GM21576 (cell line): ENCODE data around the gene AP3S1.

ENCODE experiments used
- ATAC-seq: cut with Tn5 transposase; IDR thresholded peaks from one replicate; pipeline ENCODE4 v1.9.1; 2021; ENCODE audit warnings: mild to moderate bottlenecking, moderate library complexity; ENCODE audit not compliant: unreplicated experiment

Gene AP3S1

GRCh38 chr5:115936031-115936430, 94.3 kb downstream of the AP3S1 start:
- no peak for ATAC-seq

GRCh38 chr5:115939059-115939458, 97.3 kb downstream of the AP3S1 start:
- ATAC-seq = no peak

GRCh38 chr5:115940080-115940810, 98.5 kb downstream of the AP3S1 start:
- ATAC-seq = no peak

- ATAC-seq = no peak
These were observed 99.4 kb downstream of the AP3S1 start for GRCh38 chr5:115941051-115941675.

- ATAC-seq = no peak
These were observed 102.8 kb downstream of the AP3S1 start for GRCh38 chr5:115944501-115944900.

GRCh38 chr5:115946655-115947054, 104.9 kb downstream of the AP3S1 start:
- no peak for ATAC-seq

- ATAC-seq = no peak
These were observed 105.5 kb downstream of the AP3S1 start for GRCh38 chr5:115947260-115947659.

- ATAC-seq = no peak
These were observed 106.4 kb downstream of the AP3S1 start for GRCh38 chr5:115948091-115948534.

GRCh38 chr5:115949096-115949495, 107.4 kb downstream of the AP3S1 start:
- no peak for ATAC-seq

- no peak for ATAC-seq
These were observed 110.9 kb downstream of the AP3S1 start for GRCh38 chr5:115952588-115952987.

GRCh38 chr5:115954144-115954543, 112.4 kb downstream of the AP3S1 start:
- ATAC-seq = no peak

GRCh38 chr5:115956957-115957356, 115.2 kb downstream of the AP3S1 start:
- ATAC-seq = no peak

- ATAC-seq = no peak
These were observed 119.9 kb downstream of the AP3S1 start for GRCh38 chr5:115961381-115962238.

GRCh38 chr5:115962239-115962564, 120.5 kb downstream of the AP3S1 start, which contains the start of gene LVRN:
LVRN (plus strand) TSS chr5:115962475; CDS start chr5:115962618, 143 bp downstream.
- ATAC-seq = no peak

- ATAC-seq = no peak
These were observed 121.0 kb downstream of the AP3S1 start for GRCh38 chr5:115962565-115963402.

- ATAC-seq = no peak
These were observed 121.8 kb downstream of the AP3S1 start for GRCh38 chr5:115963566-115963965.
